GM13977 (cell line): Measurements from ENCODE around the gene TRMT11.
"Not testable (repeated sequence)": the region's sequence is repeated elsewhere in the genome, so short reads cannot be mapped to it uniquely, and the experiment has no call there.

ENCODE experiments used
- DNase-seq: peaks from one replicate; pipeline ENCODE4 v3.0.0; 2012; ENCODE audit warnings: low spot score
- CTCF ChIP-seq: IDR thresholded peaks from 2 replicates; pipeline ENCODE4 v1.5.1; 2012; ENCODE audit warnings: mild to moderate bottlenecking, control low read depth; ENCODE audit not compliant: insufficient read depth; ENCODE audit errors: extremely low read depth, missing control alignments
- in situ Hi-C: fragments of 300-500 bp; cut with MboI; formaldehyde crosslinking; loops from one replicate; pipeline ENCODE4 v1.12.0; 2022; ENCODE audit warnings: low sequenced_read_pairs, low pct_unique_long_range_greater_than_20kb, mixed read lengths, inconsistent platforms; ENCODE audit not compliant: unreplicated experiment

The TRMT11 gene

GRCh38 chr6:125966569-125966968, 19.8 kb upstream of the TRMT11 start:
- no peak for DNase-seq
- TF ChIP-seq CTCF, result no peak
- in situ Hi-C loops, result loop anchor here (25.0 kb wide), 1 partner anchor 654 kb away; the partner anchor contains the start of gene HDDC2

- no peak for TF ChIP-seq CTCF
- in situ Hi-C loops, result loop anchor here (25.0 kb wide), 1 partner anchor 656 kb away; the partner anchor contains the start of gene HDDC2
- DNase-seq, result no peak
Measured at GRCh38 chr6:125968493-125968892, 17.8 kb upstream of the TRMT11 start.

GRCh38 chr6:125970760-125971159, 15.6 kb upstream of the TRMT11 start:
- in situ Hi-C loops, result loop anchor here (10.0 to 25.0 kb wide), 2 partner anchors 186 to 658 kb away; partner anchors contain the start of gene HDDC2
- DNase-seq, result no peak
- no peak for TF ChIP-seq CTCF

- in situ Hi-C loops, result loop anchor here (10.0 to 25.0 kb wide), 2 partner anchors 188 to 660 kb away; partner anchors contain the start of gene HDDC2
- not testable (repeated sequence) for DNase-seq
Measured at GRCh38 chr6:125972478-125972877, 13.9 kb upstream of the TRMT11 start.

GRCh38 chr6:125974214-125974866, 12.0 kb upstream of the TRMT11 start:
- peak; percentile 52 for TF ChIP-seq CTCF
- in situ Hi-C loops, result loop anchor here (10.0 to 25.0 kb wide), 2 partner anchors 190 to 662 kb away; partner anchors contain the start of gene HDDC2
- no peak for DNase-seq

- in situ Hi-C loops, result loop anchor here (10.0 to 25.0 kb wide), 2 partner anchors 194 to 1158 kb away; no protein-coding TSS in a partner anchor
- no peak for TF ChIP-seq CTCF
- DNase-seq, result no peak
Measured at GRCh38 chr6:125979101-125979500, 7.2 kb upstream of the TRMT11 start.

- no peak for TF ChIP-seq CTCF
- in situ Hi-C loops, result loop anchor here (25.0 kb wide), 1 partner anchor 1156 kb away; no protein-coding TSS in a partner anchor
- no peak for DNase-seq
Measured at GRCh38 chr6:125981571-125982185, 4.7 kb upstream of the TRMT11 start.
